HepG2 (cell line): ENCODE data around the gene ZBTB7C. TPM values are rescaled to one million over a fixed set of nuclear protein-coding genes. Genes with fewer than 3 reads are reported as not detected.

Experiments used
- ATAC-seq: fragments of 200-7000 bp; cut with Tn5 transposase; 3 replicates; pipeline ENCODE4 v1.9.1; 2020; ENCODE audit warnings: mild to moderate bottlenecking, moderate library complexity
- BruUV-seq: library from RNA; stranded (reverse); fragments of 400-500 nt; replicated peaks from 2 replicates; lab custom pipeline; 2021; lab: Mats Ljungman, UMichigan
- CTCF ChIA-PET: fragments of 300-600 bp; formaldehyde crosslinking; extraction: SDS; loops from one replicate; lab custom pipeline; 2021; ENCODE audit warnings: low total read pairs, inconsistent platforms, low intra/inter-chr PET ratio; lab: Yijun Ruan, JAX
- POLR2A ChIA-PET: fragments of 350-600 bp; sonication (Branson Sonifier 250); formaldehyde crosslinking; loops from one replicate; lab custom pipeline; 2020; ENCODE audit warnings: antibody characterized with exemption, inconsistent platforms; lab: Yijun Ruan, JAX
- DNase-seq: peaks from one replicate; pipeline ENCODE4 v3.0.0-alpha.2; 2015; ENCODE audit warnings: low spot score
- FAIRE-seq: peaks from 3 replicates; lab custom pipeline; 2011; peaks lifted over from hg19 to GRCh38; lab: Jason Lieb, UNC
- H2AFZ ChIP-seq: one replicate; pipeline ENCODE4 v1.6.1; 2011; ENCODE audit warnings: low read length, inconsistent platforms
- H3K27ac ChIP-seq: fragments of 300-600 bp; 3 replicates; pipeline ENCODE4 v1.8.0; 2011; ENCODE audit warnings: mixed run types, mild to moderate bottlenecking, mixed read lengths, low read length, inconsistent platforms; ENCODE audit not compliant: insufficient read depth; ENCODE audit errors: extremely low read length
- H3K27me3 ChIP-seq, 2 experiments: fragments of 200-600 bp in 1 of 2; 2 replicates in 1 of 2; 3 replicates in 1 of 2; pipeline versions ENCODE4 v1.6.0 to v1.8.0; 2011; ENCODE audit warnings: low read length in 2 of 2, mild to moderate bottlenecking in 2 of 2, moderate library complexity in 2 of 2, inconsistent platforms in 1 of 2; ENCODE audit not compliant: insufficient read depth in 2 of 2, control insufficient read depth in 1 of 2
- H3K36me3 ChIP-seq, 2 experiments: fragments of 200-600 bp in 1 of 2; replicated peaks in 1 of 2; 2 replicates in 1 of 2; 3 replicates in 1 of 2; pipeline versions ENCODE4 v1.5.1 to v1.8.0; 2011; ENCODE audit warnings: low read length in 2 of 2, inconsistent platforms in 1 of 2; ENCODE audit not compliant: insufficient read depth in 2 of 2, control insufficient read depth in 1 of 2
- H3K4me1 ChIP-seq: 2 replicates; pipeline ENCODE4 v1.5.1; 2012; ENCODE audit warnings: low read length, inconsistent platforms; ENCODE audit not compliant: insufficient read depth
- H3K4me2 ChIP-seq: 2 replicates; pipeline ENCODE4 v1.6.0; 2011; ENCODE audit warnings: low read depth, low read length, inconsistent platforms
- H3K4me3 ChIP-seq, 3 experiments: fragments of 200-600 bp in 1 of 3; sonication (generic), shearing (Covaris generic) in 1 of 3; replicated peaks in 1 of 3; 2 replicates each; pipeline ENCODE4 v1.5.1; 2011 to 2016; ENCODE audit warnings: low read length in 3 of 3, inconsistent platforms in 2 of 3, low read depth in 2 of 3, mild to moderate bottlenecking in 2 of 3, control low read depth in 1 of 3, mixed read lengths in 1 of 3; ENCODE audit not compliant: insufficient read depth in 1 of 3
- H3K79me2 ChIP-seq: one replicate; pipeline ENCODE4 v1.6.1; 2011; ENCODE audit warnings: low read length, inconsistent platforms; ENCODE audit not compliant: insufficient read depth
- H3K9ac ChIP-seq: 2 replicates; pipeline ENCODE4 v1.6.0; 2011; ENCODE audit warnings: mild to moderate bottlenecking, low read depth, low read length, inconsistent platforms; ENCODE audit not compliant: insufficient read depth
- H3K9me3 ChIP-seq: 2 replicates; pipeline ENCODE4 v1.5.1; 2012; ENCODE audit warnings: mild to moderate bottlenecking, low read length
- H4K20me1 ChIP-seq: 2 replicates; pipeline ENCODE4 v1.6.0; 2011; ENCODE audit warnings: inconsistent platforms, mild to moderate bottlenecking, low read length, moderate library complexity; ENCODE audit not compliant: insufficient read depth
- GATAD1 ChIP-seq: IDR thresholded peaks from 2 replicates; pipeline ENCODE4 v1.6.1; 2016; ENCODE audit warnings: missing genetic modification reagents, missing compliant biosample characterization
- HMG20A ChIP-seq: IDR thresholded peaks from 2 replicates; pipeline ENCODE4 v1.6.1; 2016; ENCODE audit warnings: borderline replicate concordance
- HNRNPH1 ChIP-seq: fragments of 200-400 bp; formaldehyde crosslinking; optimal IDR thresholded peaks from 2 replicates; pipeline ENCODE3; 2017; ENCODE audit warnings: mild to moderate bottlenecking, low read depth, low read length
- HOXA7 ChIP-seq: sonication (generic); formaldehyde crosslinking; IDR thresholded peaks from 2 replicates; pipeline ENCODE4 v1.8.1; 2022; ENCODE audit warnings: mild to moderate bottlenecking, missing genetic modification reagents, moderate library complexity
- KDM2A ChIP-seq: sonication (generic); formaldehyde crosslinking; IDR thresholded peaks from 2 replicates; pipeline ENCODE4 v1.4.0; 2020; ENCODE audit warnings: low read depth, missing genetic modification reagents, borderline replicate concordance
- POGK ChIP-seq: sonication (generic); formaldehyde crosslinking; conservative IDR thresholded peaks from 2 replicates; pipeline ENCODE4 v1.8.0; 2022; ENCODE audit warnings: mild to moderate bottlenecking, moderate library complexity, missing genetic modification reagents
- SATB2 ChIP-seq: sonication (generic); formaldehyde crosslinking; IDR thresholded peaks from 2 replicates; pipeline ENCODE4 v1.5.0; 2020; ENCODE audit warnings: missing genetic modification reagents
- SIN3B ChIP-seq: fragments of 150-350 bp; IDR thresholded peaks from 2 replicates; pipeline ENCODE4 v1.6.1; 2014; ENCODE audit warnings: low read length
- TSC22D2 ChIP-seq: sonication (generic); formaldehyde crosslinking; IDR thresholded peaks from 2 replicates; pipeline ENCODE4 v1.5.1; 2020; ENCODE audit warnings: missing genetic modification reagents, mild to moderate bottlenecking, borderline replicate concordance
- ZBTB14 ChIP-seq: sonication (generic); formaldehyde crosslinking; IDR thresholded peaks from 2 replicates; pipeline ENCODE4 v1.4.0; 2020; ENCODE audit warnings: missing genetic modification reagents
- ZBTB44 ChIP-seq: sonication (generic); formaldehyde crosslinking; IDR thresholded peaks from 2 replicates; pipeline ENCODE4 v1.4.0; 2020; ENCODE audit warnings: missing genetic modification reagents
- ZZZ3 ChIP-seq: sonication (generic); formaldehyde crosslinking; IDR thresholded peaks from 2 replicates; pipeline ENCODE4 v1.4.0; 2020; ENCODE audit warnings: missing genetic modification reagents, mild to moderate bottlenecking, borderline replicate concordance
- WGBS: methylation state at CpG from one replicate; pipeline ENCODE4 v1.1.6; 2017; ENCODE audit warnings: low lambda C conversion rate; 5-methylcytosine and 5-hydroxymethylcytosine counted together
- in situ Hi-C: cut with HindIII; loops from 2 replicates; pipeline ENCODE4 v1.10.0; 2017; ENCODE audit warnings: low pct_unique_long_range_greater_than_20kb; ENCODE audit not compliant: extremely low pct_ligation_motif_present
- intact Hi-C: fragments of 100-400 bp; cut with micrococcal nuclease; formaldehyde crosslinking; loops from one replicate; pipeline ENCODE4 v1.10.0; 2022; ENCODE audit not compliant: unreplicated experiment
- polyA plus RNA-seq, 8 experiments: library from polyadenylated mRNA; depleted of rRNA in 3 of 8; stranded (reverse) in 7 of 8; unstranded in 1 of 8; fragments of >200 nt; fragmentation: Illumina TruSeq in 4 of 8; extraction: Trizol in 4 of 8; gene quantifications; 2 replicates each; pipeline versions ENCODE4 v1.2.1 to v1.2.3, GENCODE V29; 2011 to 2016; ENCODE audit warnings: low read depth in 4 of 8, missing spikeins in 1 of 8, mixed read lengths in 1 of 8; ENCODE audit not compliant: insufficient read depth in 1 of 8
- total RNA-seq, 5 experiments: library from RNA; depleted of rRNA; stranded (reverse); fragments of >200 nt; fragmentation: Illumina TruSeq; extraction: Trizol; gene quantifications; 2 replicates each; pipeline ENCODE4 v1.2.3, GENCODE V29; 2016; ENCODE audit warnings: low read depth in 1 of 5

The ZBTB7C gene
- total and polyA plus RNA-seq, 2 of the 13 experiments (the other 11 are each of a cell fraction or from before 2014, with no cell fraction given), result 0.01 to 0.04 TPM

GRCh38 chr18:48095726-48096125, 313.5 kb downstream of the ZBTB7C start:
- no peaks in the 10 kb centered on the region for H3K36me3 ChIP-seq
- no peak overlapping the region for H2AFZ ChIP-seq
- FAIRE-seq (no peak), DNase-seq (no peak), ATAC-seq (no peak)
- intact Hi-C loops, result no loop called here
- peaks cover 0 to 15% of the 10 kb centered on the region in 2 experiments; a peak in 2 of 5 replicates for H3K27me3 ChIP-seq
- WGBS, result 40% methylated on average over 6 of the region's 8 CpGs
- in situ Hi-C loops, result no loop called here
- TF ChIP-seq ZBTB14 (CRISPR knock-in tag), result no peak
- no peak for TF ChIP-seq POGK (CRISPR knock-in tag)
- TF ChIP-seq SATB2 (CRISPR knock-in tag), result no peak
- no peak for TF ChIP-seq TSC22D2 (CRISPR knock-in tag)
- TF ChIP-seq GATAD1 (CRISPR knock-in tag), result no peak
- no peak for TF ChIP-seq HOXA7 (CRISPR knock-in tag)
- TF ChIP-seq ZZZ3, result no peak
- no peak for TF ChIP-seq HNRNPH1
- no peak for TF ChIP-seq SIN3B
- no peak for TF ChIP-seq HMG20A (CRISPR knock-in tag)
- TF ChIP-seq ZBTB44 (CRISPR knock-in tag), result no peak
- TF ChIP-seq KDM2A (CRISPR knock-in tag), result no peak
- no peak overlapping the region for H3K27ac ChIP-seq
- POLR2A ChIA-PET, result no interaction called here
- no TSS peak for BruUV-seq
- CTCF ChIA-PET, result no interaction called here
- no peak overlapping the region for H3K4me3 ChIP-seq
- H3K9me3 ChIP-seq, result no peaks in the 10 kb centered on the region
- H4K20me1 ChIP-seq, result no peaks in the 10 kb centered on the region
- H3K4me2 ChIP-seq, result no peak overlapping the region
- H3K4me1 ChIP-seq, result no peaks in the 10 kb centered on the region
- no peaks in the 10 kb centered on the region for H3K79me2 ChIP-seq
- H3K9ac ChIP-seq, result no peak overlapping the region
